CD14-positive monocyte (primary cell): ENCODE results near the gene MAN1C1. TPM values are rescaled to one million over a fixed set of nuclear protein-coding genes. Genes with fewer than 3 reads are reported as not detected.

Experiments
- DNase-seq, 3 donors: peaks; one replicate each; pipeline ENCODE4 v3.0.0-alpha.2; 2011 to 2022
- H2AFZ ChIP-seq: 2 replicates; pipeline ENCODE4 v1.6.0; 2012; ENCODE audit warnings: mild to moderate bottlenecking, low read depth, low read length, inconsistent platforms; ENCODE audit not compliant: insufficient read depth, poor library complexity, severe bottlenecking
- H3K27ac ChIP-seq, 2 donors: 1 replicate in 1 of 2; 2 replicates in 1 of 2; pipeline ENCODE4 v1.5.1; 2012 to 2013; ENCODE audit warnings: low read length in 2 of 2, control low read depth in 1 of 2, inconsistent platforms in 1 of 2, low read depth in 1 of 2, mild to moderate bottlenecking in 1 of 2
- H3K27me3 ChIP-seq, 2 donors: one replicate each; pipeline versions ENCODE4 v1.6.0 to v1.6.1; 2011 to 2013; ENCODE audit warnings: low read length in 2 of 2; ENCODE audit not compliant: control insufficient read depth in 2 of 2, insufficient read depth in 2 of 2
- H3K36me3 ChIP-seq, 2 donors: replicated peaks in 1 of 2; 1 replicate in 1 of 2; 2 replicates in 1 of 2; pipeline versions ENCODE4 v1.5.1 to v1.6.1; 2012 to 2013; ENCODE audit warnings: low read length in 2 of 2, control low read depth in 1 of 2, inconsistent platforms in 1 of 2, mild to moderate bottlenecking in 1 of 2; ENCODE audit not compliant: insufficient read depth in 2 of 2, control insufficient read depth in 1 of 2
- H3K4me1 ChIP-seq, 2 donors: 1 replicate in 1 of 2; 2 replicates in 1 of 2; pipeline versions ENCODE4 v1.5.1 to v1.6.1; 2012 to 2013; ENCODE audit warnings: low read length in 2 of 2, control low read depth in 1 of 2, inconsistent platforms in 1 of 2, mild to moderate bottlenecking in 1 of 2, moderate library complexity in 1 of 2; ENCODE audit not compliant: insufficient read depth in 2 of 2, control insufficient read depth in 1 of 2
- H3K4me2 ChIP-seq: replicated peaks from 2 replicates; pipeline ENCODE3; 2012; ENCODE audit warnings: low read length, moderate library complexity, mild to moderate bottlenecking; ENCODE audit not compliant: poor library complexity, severe bottlenecking; ENCODE audit errors: extremely low read depth
- H3K4me3 ChIP-seq, 3 experiments: fragments of 200-600 bp in 1 of 3; sonication (generic) in 1 of 3; replicated peaks in 1 of 3; 1 replicate in 2 of 3; 2 replicates in 1 of 3; pipeline ENCODE4 v1.5.1; 2011 to 2013; ENCODE audit warnings: low read length in 3 of 3, mild to moderate bottlenecking in 3 of 3, control low read depth in 2 of 3, low read depth in 2 of 3, inconsistent platforms in 1 of 3, moderate library complexity in 1 of 3
- H3K79me2 ChIP-seq: 2 replicates; pipeline ENCODE4 v1.6.0; 2012; ENCODE audit warnings: mild to moderate bottlenecking, control low read depth, inconsistent platforms, low read length, moderate library complexity; ENCODE audit not compliant: insufficient read depth
- H3K9ac ChIP-seq: 2 replicates; pipeline ENCODE4 v1.6.0; 2017; ENCODE audit warnings: low read length, mild to moderate bottlenecking; ENCODE audit not compliant: insufficient read depth, poor library complexity, severe bottlenecking
- H3K9me3 ChIP-seq, 2 donors: replicated peaks in 1 of 2; 1 replicate in 1 of 2; 2 replicates in 1 of 2; pipeline versions ENCODE4 v1.5.1 to v1.6.1; 2012 to 2013; ENCODE audit warnings: low read length in 2 of 2, control low read depth in 1 of 2; ENCODE audit not compliant: control insufficient read depth in 1 of 2, insufficient read depth in 1 of 2
- H4K20me1 ChIP-seq: 2 replicates; pipeline ENCODE4 v1.6.0; 2012; ENCODE audit warnings: mild to moderate bottlenecking, low read length, control low read depth, moderate library complexity; ENCODE audit not compliant: insufficient read depth
- H3K27ac Mint-ChIP-seq, 7 donors: one replicate each; pipeline ENCODE4 v1.8.0; 2020; ENCODE audit warnings: mild to moderate bottlenecking in 7 of 7, mixed read lengths in 7 of 7, moderate library complexity in 6 of 7, inconsistent platforms in 2 of 7
- H3K27me3 Mint-ChIP-seq, 3 donors: one replicate each; pipeline ENCODE4 v1.8.0; 2021 to 2022; ENCODE audit warnings: low read depth in 3 of 3, mild to moderate bottlenecking in 3 of 3, mixed read lengths in 3 of 3, moderate library complexity in 3 of 3, inconsistent platforms in 1 of 3
- H3K36me3 Mint-ChIP-seq, 2 donors: one replicate each; pipeline ENCODE4 v1.8.0; 2020; ENCODE audit warnings: mixed read lengths in 2 of 2, inconsistent platforms in 1 of 2, mild to moderate bottlenecking in 1 of 2
- H3K4me1 Mint-ChIP-seq: one replicate; pipeline ENCODE4 v1.8.0; 2020; ENCODE audit warnings: mild to moderate bottlenecking, mixed read lengths
- H3K4me3 Mint-ChIP-seq, 2 donors: one replicate each; pipeline ENCODE4 v1.8.0; 2020; ENCODE audit warnings: mild to moderate bottlenecking in 2 of 2, mixed read lengths in 2 of 2, moderate library complexity in 1 of 2
- H3K9me3 Mint-ChIP-seq, 7 donors: one replicate each; pipeline ENCODE4 v1.8.0; 2020 to 2022; ENCODE audit warnings: mixed read lengths in 7 of 7, mild to moderate bottlenecking in 6 of 7, moderate library complexity in 6 of 7, inconsistent platforms in 2 of 7
- WGBS: methylation state at CpG from one replicate; pipeline ENCODE4 v1.1.5; 2013; ENCODE audit warnings: missing lambda C conversion rate; ENCODE audit not compliant: insufficient coverage; 5-methylcytosine and 5-hydroxymethylcytosine counted together
- intact Hi-C, 2 donors: fragments of 100-400 bp; cut with micrococcal nuclease; formaldehyde crosslinking; loops; one replicate each; pipeline versions ENCODE4 v1.15.0 to v1.15.1; 2023
- polyA plus RNA-seq, 3 donors: library from polyadenylated mRNA; depleted of rRNA in 1 of 3; unstranded in 2 of 3; stranded (reverse) in 1 of 3; fragments of 300-500 nt in 2 of 3; fragments of >200 nt in 1 of 3; fragmentation: Illumina TruSeq in 2 of 3; gene quantifications; 1 replicate in 2 of 3; 2 replicates in 1 of 3; pipeline ENCODE4 v1.2.3, GENCODE V29; 2012 to 2021
- TF ChIP-seq, protein P1 (sequence below): fragments of 200-600 bp; IDR thresholded peaks from one replicate; pipeline ENCODE4 v1.8.0; 2022; ENCODE audit warnings: antibody characterized with exemption, mild to moderate bottlenecking

Gene MAN1C1
- polyA plus RNA-seq, 3 donors, result 1.2 to 7.2 (median 1.7) TPM

GRCh38 chr1:25676488-25676887, 59.9 kb downstream of the MAN1C1 start:
- peaks cover 17% of the 10 kb centered on the region for H3K4me1 Mint-ChIP-seq
- no peak overlapping the region for H3K4me3 ChIP-seq
- no peaks in the 10 kb centered on the region for H3K27me3 ChIP-seq
- no peak for DNase-seq
- intact Hi-C loops, result no loop called here
- H3K4me3 Mint-ChIP-seq, result no peak overlapping the region
- TF ChIP-seq, protein P1, sequence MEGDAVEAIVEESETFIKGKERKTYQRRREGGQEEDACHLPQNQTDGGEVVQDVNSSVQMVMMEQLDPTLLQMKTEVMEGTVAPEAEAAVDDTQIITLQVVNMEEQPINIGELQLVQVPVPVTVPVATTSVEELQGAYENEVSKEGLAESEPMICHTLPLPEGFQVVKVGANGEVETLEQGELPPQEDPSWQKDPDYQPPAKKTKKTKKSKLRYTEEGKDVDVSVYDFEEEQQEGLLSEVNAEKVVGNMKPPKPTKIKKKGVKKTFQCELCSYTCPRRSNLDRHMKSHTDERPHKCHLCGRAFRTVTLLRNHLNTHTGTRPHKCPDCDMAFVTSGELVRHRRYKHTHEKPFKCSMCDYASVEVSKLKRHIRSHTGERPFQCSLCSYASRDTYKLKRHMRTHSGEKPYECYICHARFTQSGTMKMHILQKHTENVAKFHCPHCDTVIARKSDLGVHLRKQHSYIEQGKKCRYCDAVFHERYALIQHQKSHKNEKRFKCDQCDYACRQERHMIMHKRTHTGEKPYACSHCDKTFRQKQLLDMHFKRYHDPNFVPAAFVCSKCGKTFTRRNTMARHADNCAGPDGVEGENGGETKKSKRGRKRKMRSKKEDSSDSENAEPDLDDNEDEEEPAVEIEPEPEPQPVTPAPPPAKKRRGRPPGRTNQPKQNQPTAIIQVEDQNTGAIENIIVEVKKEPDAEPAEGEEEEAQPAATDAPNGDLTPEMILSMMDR, result no peak
- H2AFZ ChIP-seq, result no peak overlapping the region
- H3K79me2 ChIP-seq, result no peaks in the 10 kb centered on the region
- no peak overlapping the region for H3K9ac ChIP-seq
- 0% methylated on average over 1 of the region's 3 CpGs for WGBS
- no peak overlapping the region for H3K4me2 ChIP-seq
- no peaks in the 10 kb centered on the region for H3K9me3 ChIP-seq
- peaks cover 9 to 10% of the 10 kb centered on the region in 2 donors for H3K36me3 Mint-ChIP-seq
- H3K27ac ChIP-seq, result no peak overlapping the region
- peaks cover 0 to 5% (median 2%) of the 10 kb centered on the region in 3 donors for H3K27me3 Mint-ChIP-seq
- peaks cover 10 to 12% of the 10 kb centered on the region in 2 donors for H3K4me1 ChIP-seq
- peaks cover 22% of the 10 kb centered on the region for H4K20me1 ChIP-seq
- H3K27ac Mint-ChIP-seq, result no peak overlapping the region
- H3K9me3 Mint-ChIP-seq, result peaks cover 0 to 4% (median 2%) of the 10 kb centered on the region in 7 donors
- no peaks in the 10 kb centered on the region for H3K36me3 ChIP-seq

DNA sequence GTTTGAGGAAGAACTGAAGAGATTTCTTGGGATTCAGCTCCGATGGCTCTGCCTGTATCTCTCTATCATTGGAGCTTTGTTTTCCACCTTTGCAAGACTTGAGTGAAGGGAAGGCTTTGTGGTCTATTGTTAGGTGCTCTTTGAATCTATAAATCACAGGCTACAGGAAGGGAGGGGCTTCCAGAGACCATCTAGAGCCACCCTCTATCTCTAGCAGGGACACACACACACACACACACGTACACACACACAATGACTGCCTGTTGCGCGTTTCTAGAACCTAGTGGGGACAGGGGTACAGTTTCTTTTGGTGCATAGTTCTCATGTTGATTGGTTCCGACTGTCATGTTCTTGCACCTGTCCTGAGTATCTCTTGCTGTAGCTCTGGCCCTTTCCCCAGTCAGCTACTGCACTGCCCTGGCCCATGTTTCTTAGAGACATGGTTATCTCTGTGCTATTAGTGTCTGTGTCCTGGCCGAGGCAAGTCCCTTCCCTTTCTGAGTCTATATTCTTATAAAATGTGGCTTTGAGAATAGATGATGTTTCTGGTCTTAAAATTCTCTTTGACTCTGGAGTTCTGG, 60.7 kb downstream of the MAN1C1 start:
- Mint-ChIP-seq H3K4me1 (peaks cover 17% of the 10 kb centered on the region), H3K4me3 (no peak overlapping the region), H3K36me3 (peaks cover 8% of the 10 kb centered on the region in 2 donors), H3K9me3 (peaks cover 0 to 2% (median 0%) of the 10 kb centered on the region in 7 donors), H3K27ac (no peak overlapping the region), H3K27me3 (peaks cover 0 to 5% (median 2%) of the 10 kb centered on the region in 3 donors)
- Histone ChIP-seq H3K9me3 (no peaks in the 10 kb centered on the region), H3K27me3 (no peaks in the 10 kb centered on the region), H4K20me1 (peaks cover 22% of the 10 kb centered on the region), H3K79me2 (no peaks in the 10 kb centered on the region), H3K4me2 (no peak overlapping the region), H3K4me1 (peaks cover 10 to 12% of the 10 kb centered on the region in 2 donors), H3K4me3 (no peak overlapping the region), H3K27ac (no peak overlapping the region), H3K36me3 (no peaks in the 10 kb centered on the region), H2AFZ (no peak overlapping the region), H3K9ac (no peak overlapping the region)
- WGBS, result 90% methylated on average over 1 of the region's 6 CpGs
- TF ChIP-seq, protein P1, result no peak
- DNase-seq, result no peak
- intact Hi-C loops, result no loop called here
